Activated CD4-positive, alpha-beta T cell treated with anti-CD3 and anti-CD28 coated beads, Interleukin-2, amount 50 U/mL, for 1 hour (primary cell): Measurements from ENCODE around the gene S100Z.
"Not testable (repeated sequence)": the region's sequence is repeated elsewhere in the genome, so short reads cannot be mapped to it uniquely, and the experiment has no call there.

Experiments used
- DNase-seq: peaks from one replicate; pipeline ENCODE4 v3.0.0-alpha.2; 2020

The S100Z gene

GRCh38 chr5:76888733-76889300, 39.0 kb downstream of the S100Z start:
- DNase-seq: no peak

GRCh38 chr5:76893294-76893693, 43.5 kb downstream of the S100Z start:
- no peak for DNase-seq

GRCh38 chr5:76896196-76896595, 46.4 kb downstream of the S100Z start:
- no peak for DNase-seq

GRCh38 chr5:76901522-76901921, 51.7 kb downstream of the S100Z start:
- DNase-seq: no peak

GRCh38 chr5:76908166-76908565, 58.4 kb downstream of the S100Z start:
- no peak for DNase-seq

- DNase-seq: not testable (repeated sequence)
Observed at GRCh38 chr5:76910344-76910933, 60.6 kb downstream of the S100Z start.

GRCh38 chr5:76914671-76915070, 64.9 kb downstream of the S100Z start:
- DNase-seq: not testable (repeated sequence)

GRCh38 chr5:76918539-76918938, 68.7 kb downstream of the S100Z start:
- no peak for DNase-seq

GRCh38 chr5:76920491-76920890, 70.7 kb downstream of the S100Z start:
- no peak for DNase-seq

- DNase-seq: no peak
Observed at GRCh38 chr5:76926329-76927105, 76.7 kb downstream of the S100Z start.

GRCh38 chr5:76927961-76928360, 78.1 kb downstream of the S100Z start:
- no peak for DNase-seq

GRCh38 chr5:76930083-76930482, 80.3 kb downstream of the S100Z start:
- no peak for DNase-seq

- DNase-seq: no peak
Observed at GRCh38 chr5:76938177-76938576, 88.4 kb downstream of the S100Z start.

- no peak for DNase-seq
Observed at GRCh38 chr5:76941000-76941399, 91.2 kb downstream of the S100Z start.

- no peak for DNase-seq
Observed at GRCh38 chr5:76941442-76941841, 91.6 kb downstream of the S100Z start.

GRCh38 chr5:76942581-76942980, 92.8 kb downstream of the S100Z start:
- no peak for DNase-seq

- no peak for DNase-seq
Observed at GRCh38 chr5:76943006-76943405, 93.2 kb downstream of the S100Z start.

- DNase-seq: no peak
Observed at GRCh38 chr5:76944638-76945037, 94.8 kb downstream of the S100Z start.

GRCh38 chr5:76945238-76945637, 95.4 kb downstream of the S100Z start:
- not testable (repeated sequence) for DNase-seq

GRCh38 chr5:76946090-76946489, 96.3 kb downstream of the S100Z start:
- no peak for DNase-seq

GRCh38 chr5:76947082-76947503, 97.3 kb downstream of the S100Z start:
- no peak for DNase-seq

- DNase-seq: no peak
Observed at GRCh38 chr5:76952795-76953536, 103.2 kb downstream of the S100Z start, which contains the start of gene CRHBP. Gene CRHBP, plus strand, starts transcription at chr5:76953045. Its CDS starts 90 bp downstream, at chr5:76953135.
